AG04450 (cell line): ENCODE results near the gene MRPS33. TPM values are rescaled to one million over a fixed set of nuclear protein-coding genes. Genes with fewer than 3 reads are reported as not detected.

Experiments
- CTCF ChIA-PET: fragments of 300-600, 350-600 bp; formaldehyde crosslinking; extraction: SDS; loops from one replicate; lab custom pipeline; 2022; ENCODE audit warnings: antibody characterized with exemption, inconsistent platforms; lab: Charles Lee
- POLR2A ChIA-PET: fragments of 350-600 bp; formaldehyde crosslinking; extraction: SDS; loops from one replicate; lab custom pipeline; 2021; ENCODE audit warnings: antibody characterized with exemption, inconsistent platforms; lab: Yijun Ruan, JAX
- DNase-seq: peaks from one replicate; pipeline ENCODE4 v3.0.0-alpha.2; 2011; ENCODE audit warnings: low read depth, low spot score
- H3K27ac ChIP-seq: one replicate; pipeline ENCODE4 v1.5.1; 2012; ENCODE audit warnings: low read depth, low read length, control low read depth
- H3K27me3 ChIP-seq: one replicate; pipeline ENCODE4 v1.6.0; 2012; ENCODE audit warnings: low read length; ENCODE audit not compliant: control insufficient read depth, insufficient read depth
- H3K4me3 ChIP-seq: 2 replicates; pipeline ENCODE4 v1.5.1; 2011; ENCODE audit warnings: mild to moderate bottlenecking, low read depth, low read length, control low read depth
- H3K9me3 ChIP-seq: 2 replicates; pipeline ENCODE4 v1.5.1; 2012; ENCODE audit warnings: low read length; ENCODE audit not compliant: control insufficient read depth, insufficient read depth
- polyA plus RNA-seq: library from polyadenylated mRNA; depleted of rRNA; stranded (reverse); fragments of >200 nt; gene quantifications from 2 replicates; pipeline ENCODE4 v1.2.3, GENCODE V29; 2011
- TF ChIP-seq, protein P1 (sequence below): IDR thresholded peaks from 2 replicates; pipeline ENCODE4 v1.5.1; 2011; ENCODE audit warnings: low read depth, low read length, control low read depth, inconsistent platforms

MRPS33 gene
- polyA plus RNA-seq, 1 experiment: 99.2 TPM

DNA sequence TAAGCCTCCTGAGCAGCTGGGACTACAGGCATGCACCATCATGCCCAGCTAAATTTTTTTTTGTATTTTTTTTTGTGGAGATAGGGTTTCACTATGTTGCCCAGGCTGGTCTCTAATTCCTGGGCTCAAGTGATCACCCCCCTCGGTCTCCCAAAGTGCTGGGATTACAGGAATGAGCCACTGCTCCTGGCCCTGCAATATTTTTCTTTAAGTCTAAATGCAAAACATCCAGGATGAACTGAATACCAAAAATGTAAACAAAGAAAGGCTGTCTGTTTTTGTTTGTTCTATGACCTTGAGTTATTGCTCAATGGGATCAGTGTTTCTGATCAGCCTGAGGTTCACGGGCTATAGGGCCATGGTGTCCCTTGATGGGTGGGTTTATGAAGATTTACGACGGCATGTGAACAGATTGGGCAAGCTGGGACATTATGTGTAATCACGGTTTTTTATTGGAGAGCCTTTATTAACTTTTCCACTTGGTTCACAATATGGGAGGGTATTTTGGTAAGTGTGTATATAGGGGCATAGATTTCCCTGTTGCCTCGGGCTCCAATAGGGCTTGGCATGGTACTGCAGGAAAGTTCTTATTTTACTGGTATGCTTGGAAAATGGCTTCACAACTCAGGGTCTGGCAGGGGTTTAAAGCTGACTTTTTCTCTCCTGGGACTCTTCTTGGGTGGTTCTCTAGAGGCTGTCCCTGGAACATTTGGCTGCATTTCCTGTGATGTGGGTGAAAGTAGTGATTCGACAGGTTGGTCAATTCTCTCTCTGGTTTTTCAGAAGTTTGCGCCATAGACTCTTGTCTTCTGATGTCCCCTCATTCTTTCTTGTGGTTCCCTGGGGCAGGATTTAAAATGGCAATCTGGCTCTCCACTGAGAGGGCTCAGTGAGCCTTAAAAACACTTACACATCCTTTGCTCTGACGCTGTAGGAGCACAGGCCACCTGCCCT, 41.6 kb downstream of the MRPS33 start:
- DNase-seq: no peak
- TF ChIP-seq, protein P1, sequence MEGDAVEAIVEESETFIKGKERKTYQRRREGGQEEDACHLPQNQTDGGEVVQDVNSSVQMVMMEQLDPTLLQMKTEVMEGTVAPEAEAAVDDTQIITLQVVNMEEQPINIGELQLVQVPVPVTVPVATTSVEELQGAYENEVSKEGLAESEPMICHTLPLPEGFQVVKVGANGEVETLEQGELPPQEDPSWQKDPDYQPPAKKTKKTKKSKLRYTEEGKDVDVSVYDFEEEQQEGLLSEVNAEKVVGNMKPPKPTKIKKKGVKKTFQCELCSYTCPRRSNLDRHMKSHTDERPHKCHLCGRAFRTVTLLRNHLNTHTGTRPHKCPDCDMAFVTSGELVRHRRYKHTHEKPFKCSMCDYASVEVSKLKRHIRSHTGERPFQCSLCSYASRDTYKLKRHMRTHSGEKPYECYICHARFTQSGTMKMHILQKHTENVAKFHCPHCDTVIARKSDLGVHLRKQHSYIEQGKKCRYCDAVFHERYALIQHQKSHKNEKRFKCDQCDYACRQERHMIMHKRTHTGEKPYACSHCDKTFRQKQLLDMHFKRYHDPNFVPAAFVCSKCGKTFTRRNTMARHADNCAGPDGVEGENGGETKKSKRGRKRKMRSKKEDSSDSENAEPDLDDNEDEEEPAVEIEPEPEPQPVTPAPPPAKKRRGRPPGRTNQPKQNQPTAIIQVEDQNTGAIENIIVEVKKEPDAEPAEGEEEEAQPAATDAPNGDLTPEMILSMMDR: no peak
- no peaks in the 10 kb centered on the region for H3K9me3 ChIP-seq
- H3K27ac ChIP-seq: no peak overlapping the region
- no peaks in the 10 kb centered on the region for H3K27me3 ChIP-seq
- no peak overlapping the region for H3K4me3 ChIP-seq
- CTCF ChIA-PET: interaction anchor here (1.5 kb wide), 1 partner anchor 162 kb away, joined by 3 read pairs; no protein-coding TSS in a partner anchor
- POLR2A ChIA-PET: no interaction called here

DNA sequence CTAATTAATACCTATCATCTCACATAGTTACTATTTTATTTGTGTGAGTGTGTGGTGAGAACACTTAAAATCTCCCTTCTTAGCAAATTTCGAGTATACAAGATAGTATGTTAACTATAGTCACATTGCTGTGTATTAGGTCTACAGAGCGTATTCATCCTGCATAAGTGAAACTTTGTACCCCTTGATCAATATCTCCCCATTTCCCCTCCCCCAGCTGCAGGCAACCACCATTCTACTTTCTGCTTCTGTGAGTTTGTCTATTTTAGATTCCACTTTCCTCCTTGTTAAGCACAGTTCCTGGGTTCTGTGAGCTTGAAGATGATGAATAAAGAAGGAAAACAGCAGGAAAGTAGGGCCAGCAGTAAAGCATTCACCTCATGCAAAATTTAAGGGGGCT, 42.4 kb downstream of the MRPS33 start:
- Histone ChIP-seq H3K27me3 (no peaks in the 10 kb centered on the region), H3K4me3 (no peak overlapping the region), H3K27ac (no peak overlapping the region), H3K9me3 (no peaks in the 10 kb centered on the region)
- TF ChIP-seq, protein P1: no peak
- ChIA-PET POLR2A (no interaction called here), CTCF (interaction anchor here (1.5 kb wide), 1 partner anchor 161 kb away, joined by 3 read pairs; no protein-coding TSS in a partner anchor)
- no peak for DNase-seq

DNA sequence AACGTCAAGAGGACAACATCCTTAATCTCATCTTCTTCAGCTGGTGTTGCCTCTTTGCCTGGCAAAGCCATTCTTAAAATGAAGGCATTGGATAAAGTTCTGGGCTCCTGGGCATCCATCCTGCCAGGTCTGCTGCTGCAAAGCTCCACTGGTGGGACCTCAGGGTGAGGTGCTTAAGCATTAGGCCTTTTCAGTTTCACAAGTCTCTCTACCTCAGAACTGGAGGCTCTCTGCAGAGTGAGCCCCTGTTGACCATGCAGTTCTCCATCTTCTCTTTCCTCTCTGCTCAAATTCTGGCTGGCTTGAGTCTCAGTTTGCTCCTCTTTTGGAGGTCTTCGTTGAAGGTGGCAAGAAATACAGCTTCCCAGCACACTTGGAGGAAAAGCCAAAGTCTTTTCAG, 47.3 kb downstream of the MRPS33 start:
- CTCF ChIA-PET: no interaction called here

DNA sequence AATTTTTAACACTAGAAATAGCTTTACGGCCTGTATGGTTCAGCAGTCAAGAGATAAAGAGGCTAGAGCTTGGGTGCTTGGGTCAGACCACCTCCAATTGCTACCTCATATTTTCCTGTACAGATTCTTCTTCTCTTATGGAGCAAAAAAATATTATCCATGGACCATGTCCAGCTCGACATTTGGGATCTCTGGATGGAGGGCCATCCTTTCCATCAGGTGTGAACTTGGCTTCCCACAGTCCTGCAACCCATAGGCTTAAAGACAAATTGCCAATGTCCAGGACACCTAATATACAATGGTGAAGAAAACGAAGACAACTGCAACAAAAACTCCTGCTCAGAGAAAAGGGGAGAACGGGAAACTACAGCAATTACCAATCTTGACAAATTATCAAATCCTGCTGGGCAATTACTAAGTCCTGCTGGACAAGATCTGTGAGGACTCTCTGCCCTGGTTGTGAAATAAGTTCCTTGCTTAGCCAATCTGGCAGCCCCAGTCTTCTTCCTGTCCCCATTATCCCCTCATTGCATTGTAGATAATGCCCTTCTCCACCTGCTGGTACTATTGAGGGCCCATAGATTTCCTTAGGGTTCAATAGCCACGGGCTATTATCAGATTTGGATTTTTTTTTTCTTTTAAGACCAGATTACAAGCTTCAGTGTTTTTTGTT, 48.1 kb downstream of the MRPS33 start:
- ChIA-PET CTCF (no interaction called here), POLR2A (no interaction called here)
- Histone ChIP-seq H3K9me3 (no peaks in the 10 kb centered on the region), H3K27ac (no peak overlapping the region), H3K4me3 (no peak overlapping the region), H3K27me3 (no peaks in the 10 kb centered on the region)
- TF ChIP-seq, protein P1: no peak
- no peak for DNase-seq

More for the DNA sequence above, 47.3 kb downstream of the MRPS33 start:
- Histone ChIP-seq H3K27ac (no peak overlapping the region), H3K27me3 (no peaks in the 10 kb centered on the region), H3K9me3 (no peaks in the 10 kb centered on the region), H3K4me3 (no peak overlapping the region)
- no peak for DNase-seq
- TF ChIP-seq, protein P1: no peak
- POLR2A ChIA-PET: no interaction called here
